CD14-positive monocyte (primary cell): ENCODE measurements around the gene LGR4. TPM values are rescaled to one million over a fixed set of nuclear protein-coding genes. Genes with fewer than 3 reads are reported as not detected.

Experiments
- DNase-seq, 3 donors: peaks; one replicate each; pipeline ENCODE4 v3.0.0-alpha.2; 2011 to 2022
- H2AFZ ChIP-seq: 2 replicates; pipeline ENCODE4 v1.6.0; 2012; ENCODE audit warnings: mild to moderate bottlenecking, low read depth, low read length, inconsistent platforms; ENCODE audit not compliant: insufficient read depth, poor library complexity, severe bottlenecking
- H3K27ac ChIP-seq, 2 donors: 1 replicate in 1 of 2; 2 replicates in 1 of 2; pipeline ENCODE4 v1.5.1; 2012 to 2013; ENCODE audit warnings: low read length in 2 of 2, control low read depth in 1 of 2, inconsistent platforms in 1 of 2, low read depth in 1 of 2, mild to moderate bottlenecking in 1 of 2
- H3K27me3 ChIP-seq, 2 donors: one replicate each; pipeline versions ENCODE4 v1.6.0 to v1.6.1; 2011 to 2013; ENCODE audit warnings: low read length in 2 of 2; ENCODE audit not compliant: control insufficient read depth in 2 of 2, insufficient read depth in 2 of 2
- H3K36me3 ChIP-seq, 2 donors: replicated peaks in 1 of 2; 1 replicate in 1 of 2; 2 replicates in 1 of 2; pipeline versions ENCODE4 v1.5.1 to v1.6.1; 2012 to 2013; ENCODE audit warnings: low read length in 2 of 2, control low read depth in 1 of 2, inconsistent platforms in 1 of 2, mild to moderate bottlenecking in 1 of 2; ENCODE audit not compliant: insufficient read depth in 2 of 2, control insufficient read depth in 1 of 2
- H3K4me1 ChIP-seq, 2 donors: 1 replicate in 1 of 2; 2 replicates in 1 of 2; pipeline versions ENCODE4 v1.5.1 to v1.6.1; 2012 to 2013; ENCODE audit warnings: low read length in 2 of 2, control low read depth in 1 of 2, inconsistent platforms in 1 of 2, mild to moderate bottlenecking in 1 of 2, moderate library complexity in 1 of 2; ENCODE audit not compliant: insufficient read depth in 2 of 2, control insufficient read depth in 1 of 2
- H3K4me2 ChIP-seq: replicated peaks from 2 replicates; pipeline ENCODE3; 2012; ENCODE audit warnings: low read length, moderate library complexity, mild to moderate bottlenecking; ENCODE audit not compliant: poor library complexity, severe bottlenecking; ENCODE audit errors: extremely low read depth
- H3K4me3 ChIP-seq, 3 experiments: fragments of 200-600 bp in 1 of 3; sonication (generic) in 1 of 3; replicated peaks in 1 of 3; 1 replicate in 2 of 3; 2 replicates in 1 of 3; pipeline ENCODE4 v1.5.1; 2011 to 2013; ENCODE audit warnings: low read length in 3 of 3, mild to moderate bottlenecking in 3 of 3, control low read depth in 2 of 3, low read depth in 2 of 3, inconsistent platforms in 1 of 3, moderate library complexity in 1 of 3
- H3K79me2 ChIP-seq: 2 replicates; pipeline ENCODE4 v1.6.0; 2012; ENCODE audit warnings: mild to moderate bottlenecking, control low read depth, inconsistent platforms, low read length, moderate library complexity; ENCODE audit not compliant: insufficient read depth
- H3K9ac ChIP-seq: 2 replicates; pipeline ENCODE4 v1.6.0; 2017; ENCODE audit warnings: low read length, mild to moderate bottlenecking; ENCODE audit not compliant: insufficient read depth, poor library complexity, severe bottlenecking
- H3K9me3 ChIP-seq, 2 donors: replicated peaks in 1 of 2; 1 replicate in 1 of 2; 2 replicates in 1 of 2; pipeline versions ENCODE4 v1.5.1 to v1.6.1; 2012 to 2013; ENCODE audit warnings: low read length in 2 of 2, control low read depth in 1 of 2; ENCODE audit not compliant: control insufficient read depth in 1 of 2, insufficient read depth in 1 of 2
- H4K20me1 ChIP-seq: 2 replicates; pipeline ENCODE4 v1.6.0; 2012; ENCODE audit warnings: mild to moderate bottlenecking, low read length, control low read depth, moderate library complexity; ENCODE audit not compliant: insufficient read depth
- H3K27ac Mint-ChIP-seq, 7 donors: one replicate each; pipeline ENCODE4 v1.8.0; 2020; ENCODE audit warnings: mild to moderate bottlenecking in 7 of 7, mixed read lengths in 7 of 7, moderate library complexity in 6 of 7, inconsistent platforms in 2 of 7
- H3K27me3 Mint-ChIP-seq, 3 donors: one replicate each; pipeline ENCODE4 v1.8.0; 2021 to 2022; ENCODE audit warnings: low read depth in 3 of 3, mild to moderate bottlenecking in 3 of 3, mixed read lengths in 3 of 3, moderate library complexity in 3 of 3, inconsistent platforms in 1 of 3
- H3K36me3 Mint-ChIP-seq, 2 donors: one replicate each; pipeline ENCODE4 v1.8.0; 2020; ENCODE audit warnings: mixed read lengths in 2 of 2, inconsistent platforms in 1 of 2, mild to moderate bottlenecking in 1 of 2
- H3K4me1 Mint-ChIP-seq: one replicate; pipeline ENCODE4 v1.8.0; 2020; ENCODE audit warnings: mild to moderate bottlenecking, mixed read lengths
- H3K4me3 Mint-ChIP-seq, 2 donors: one replicate each; pipeline ENCODE4 v1.8.0; 2020; ENCODE audit warnings: mild to moderate bottlenecking in 2 of 2, mixed read lengths in 2 of 2, moderate library complexity in 1 of 2
- H3K9me3 Mint-ChIP-seq, 7 donors: one replicate each; pipeline ENCODE4 v1.8.0; 2020 to 2022; ENCODE audit warnings: mixed read lengths in 7 of 7, mild to moderate bottlenecking in 6 of 7, moderate library complexity in 6 of 7, inconsistent platforms in 2 of 7
- CTCF ChIP-seq: fragments of 200-600 bp; IDR thresholded peaks from one replicate; pipeline ENCODE4 v1.8.0; 2022; ENCODE audit warnings: antibody characterized with exemption, mild to moderate bottlenecking
- WGBS: methylation state at CpG from one replicate; pipeline ENCODE4 v1.1.5; 2013; ENCODE audit warnings: missing lambda C conversion rate; ENCODE audit not compliant: insufficient coverage; 5-methylcytosine and 5-hydroxymethylcytosine counted together
- intact Hi-C, 2 donors: fragments of 100-400 bp; cut with micrococcal nuclease; formaldehyde crosslinking; loops; one replicate each; pipeline versions ENCODE4 v1.15.0 to v1.15.1; 2023
- polyA plus RNA-seq, 3 donors: library from polyadenylated mRNA; depleted of rRNA in 1 of 3; unstranded in 2 of 3; stranded (reverse) in 1 of 3; fragments of 300-500 nt in 2 of 3; fragments of >200 nt in 1 of 3; fragmentation: Illumina TruSeq in 2 of 3; gene quantifications; 1 replicate in 2 of 3; 2 replicates in 1 of 3; pipeline ENCODE4 v1.2.3, GENCODE V29; 2012 to 2021

LGR4 gene
- polyA plus RNA-seq, 3 donors: 0.67 to 0.92 (median 0.72) TPM

- no peak overlapping the region for H3K27ac ChIP-seq
Observed at GRCh38 chr11:27459191-27459590, 13.4 kb downstream of the LGR4 start.

GRCh38 chr11:27458182-27458581, 14.4 kb downstream of the LGR4 start:
- no peaks in the 10 kb centered on the region for H3K9me3 ChIP-seq
- no peaks in the 10 kb centered on the region for H4K20me1 ChIP-seq
- H3K9ac ChIP-seq: no peak overlapping the region
- Mint-ChIP-seq H3K27me3 (no peaks in the 10 kb centered on the region), H3K4me1 (peaks cover 6% of the 10 kb centered on the region), H3K36me3 (no peaks in the 10 kb centered on the region), H3K4me3 (no peak overlapping the region), H3K27ac (no peak overlapping the region), H3K9me3 (peaks cover 0 to 3% (median 0%) of the 10 kb centered on the region in 7 donors)
- no peak overlapping the region for H3K4me3 ChIP-seq
- no peak overlapping the region for H2AFZ ChIP-seq
- intact Hi-C loops: no loop called here
- TF ChIP-seq CTCF: no peak
- no peak overlapping the region for H3K4me2 ChIP-seq
- no peak for DNase-seq
- no peak overlapping the region for H3K27ac ChIP-seq
- no peaks in the 10 kb centered on the region for H3K79me2 ChIP-seq
- H3K27me3 ChIP-seq: no peaks in the 10 kb centered on the region
- WGBS: no CpG with 5 or more reads among the region's 2 CpGs
- no peaks in the 10 kb centered on the region for H3K36me3 ChIP-seq
- peaks cover 5 to 12% of the 10 kb centered on the region in 2 donors for H3K4me1 ChIP-seq

More at GRCh38 chr11:27459191-27459590, 13.4 kb downstream of the LGR4 start:
- DNase-seq: no peak
- Histone ChIP-seq H3K4me3 (no peak overlapping the region), H3K4me2 (no peak overlapping the region), H3K4me1 (peaks cover 15 to 21% of the 10 kb centered on the region in 2 donors), H3K27me3 (no peaks in the 10 kb centered on the region), H3K9ac (no peak overlapping the region), H3K79me2 (no peaks in the 10 kb centered on the region), H2AFZ (no peak overlapping the region), H4K20me1 (no peaks in the 10 kb centered on the region), H3K9me3 (no peaks in the 10 kb centered on the region), H3K36me3 (no peaks in the 10 kb centered on the region)
- Mint-ChIP-seq H3K9me3 (peaks cover 0 to 1% (median 0%) of the 10 kb centered on the region in 7 donors), H3K4me1 (peaks cover 8% of the 10 kb centered on the region), H3K4me3 (no peak overlapping the region), H3K36me3 (no peaks in the 10 kb centered on the region), H3K27ac (no peak overlapping the region), H3K27me3 (no peaks in the 10 kb centered on the region)
- no peak for TF ChIP-seq CTCF
- WGBS: 100% methylated on average over 2 of the region's 6 CpGs
- intact Hi-C loops: no loop called here
